Smooth muscle cell (in vitro differentiated cells): ENCODE measurements around the gene OBSCN. TPM values are rescaled to one million over a fixed set of nuclear protein-coding genes. Genes with fewer than 3 reads are reported as not detected.

Experiments used
- DNase-seq: peaks from one replicate; lab custom pipeline; 2025; ENCODE audit not compliant: unreplicated experiment; lab: John Stamatoyannopoulos, UW
- H2AFZ ChIP-seq: fragments of 200-600 bp; sonication (generic); 2 replicates; pipeline ENCODE4 v1.6.0; 2016; ENCODE audit warnings: antibody characterized with exemption, low read depth, mild to moderate bottlenecking
- H3F3A ChIP-seq: fragments of 200-600 bp; sonication (generic); 2 replicates; pipeline ENCODE4 v1.6.0; 2017; ENCODE audit warnings: antibody characterized with exemption, low read depth
- H3K27ac ChIP-seq: fragments of 200-600 bp; sonication (generic); 2 replicates; pipeline ENCODE4 v1.5.1; 2016; ENCODE audit warnings: low read depth, mild to moderate bottlenecking
- H3K27me3 ChIP-seq: fragments of 200-600 bp; sonication (generic); 2 replicates; pipeline ENCODE4 v1.6.1; 2016; ENCODE audit warnings: low read depth, mild to moderate bottlenecking
- H3K36me3 ChIP-seq: fragments of 200-600 bp; sonication (generic); 2 replicates; pipeline ENCODE4 v1.5.1; 2016; ENCODE audit warnings: low read depth
- H3K4me1 ChIP-seq: fragments of 200-600 bp; sonication (generic); 2 replicates; pipeline ENCODE4 v1.5.1; 2016; ENCODE audit warnings: low read depth
- H3K4me2 ChIP-seq: fragments of 200-600 bp; sonication (generic); 2 replicates; pipeline ENCODE4 v1.6.0; 2016; ENCODE audit warnings: mild to moderate bottlenecking
- H3K4me3 ChIP-seq: fragments of 200-600 bp; sonication (generic); 2 replicates; pipeline ENCODE4 v1.5.1; 2016; ENCODE audit warnings: mild to moderate bottlenecking
- H3K79me2 ChIP-seq: fragments of 200-600 bp; sonication (generic); 2 replicates; pipeline ENCODE4 v1.6.0; 2016; ENCODE audit warnings: low read depth, mild to moderate bottlenecking
- H3K9ac ChIP-seq: fragments of 200-600 bp; sonication (generic); 2 replicates; pipeline ENCODE4 v1.6.0; 2016; ENCODE audit warnings: low read depth
- H3K9me3 ChIP-seq: fragments of 200-600 bp; sonication (generic); replicated peaks from 2 replicates; pipeline ENCODE4 v1.5.1; 2016; ENCODE audit warnings: low read depth
- H4K20me1 ChIP-seq: fragments of 200-600 bp; sonication (generic); 2 replicates; pipeline ENCODE4 v1.6.0; 2016; ENCODE audit warnings: low read depth
- WGBS: methylation state at CpG from one replicate; pipeline ENCODE4 v1.1.7; 2016; ENCODE audit warnings: low lambda C conversion rate; 5-methylcytosine and 5-hydroxymethylcytosine counted together
- polyA plus RNA-seq: library from polyadenylated mRNA; unstranded; fragments of >200 nt; fragmentation: Nextera tagmentation; extraction: Ambion mirVana; gene quantifications from 2 replicates; pipeline ENCODE4 v1.2.1, GENCODE V29; 2016
- total RNA-seq: library from RNA; depleted of rRNA; stranded (reverse); fragments of >200 nt; gene quantifications from 2 replicates; pipeline ENCODE4 v1.2.3, GENCODE V29; 2014
- TF ChIP-seq, protein P1 (sequence below): fragments of 200-600 bp; sonication (generic); IDR thresholded peaks from 2 replicates; pipeline ENCODE4 v1.5.1; 2017; ENCODE audit warnings: borderline replicate concordance, mild to moderate bottlenecking, antibody characterized with exemption; ENCODE audit not compliant: insufficient read depth, poor library complexity, severe bottlenecking

OBSCN gene
- total and polyA plus RNA-seq, 2 experiments from 2014 or later, result 3.8 to 10.6 TPM

GRCh38 chr1:228270032-228270431 is 62.2 kb downstream of the OBSCN start:
- TF ChIP-seq, protein P1, sequence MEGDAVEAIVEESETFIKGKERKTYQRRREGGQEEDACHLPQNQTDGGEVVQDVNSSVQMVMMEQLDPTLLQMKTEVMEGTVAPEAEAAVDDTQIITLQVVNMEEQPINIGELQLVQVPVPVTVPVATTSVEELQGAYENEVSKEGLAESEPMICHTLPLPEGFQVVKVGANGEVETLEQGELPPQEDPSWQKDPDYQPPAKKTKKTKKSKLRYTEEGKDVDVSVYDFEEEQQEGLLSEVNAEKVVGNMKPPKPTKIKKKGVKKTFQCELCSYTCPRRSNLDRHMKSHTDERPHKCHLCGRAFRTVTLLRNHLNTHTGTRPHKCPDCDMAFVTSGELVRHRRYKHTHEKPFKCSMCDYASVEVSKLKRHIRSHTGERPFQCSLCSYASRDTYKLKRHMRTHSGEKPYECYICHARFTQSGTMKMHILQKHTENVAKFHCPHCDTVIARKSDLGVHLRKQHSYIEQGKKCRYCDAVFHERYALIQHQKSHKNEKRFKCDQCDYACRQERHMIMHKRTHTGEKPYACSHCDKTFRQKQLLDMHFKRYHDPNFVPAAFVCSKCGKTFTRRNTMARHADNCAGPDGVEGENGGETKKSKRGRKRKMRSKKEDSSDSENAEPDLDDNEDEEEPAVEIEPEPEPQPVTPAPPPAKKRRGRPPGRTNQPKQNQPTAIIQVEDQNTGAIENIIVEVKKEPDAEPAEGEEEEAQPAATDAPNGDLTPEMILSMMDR, result no peak
- Histone ChIP-seq H3K27ac (no peak overlapping the region), H3K4me1 (no peaks in the 10 kb centered on the region), H3F3A (no peaks in the 10 kb centered on the region), H3K9me3 (no peaks in the 10 kb centered on the region), H3K4me2 (no peak overlapping the region), H3K36me3 (no peaks in the 10 kb centered on the region), H3K27me3 (no peaks in the 10 kb centered on the region), H3K9ac (no peak overlapping the region), H2AFZ (no peak overlapping the region), H4K20me1 (no peaks in the 10 kb centered on the region), H3K4me3 (no peak overlapping the region), H3K79me2 (no peaks in the 10 kb centered on the region)
- WGBS, result 53% methylated on average over 1 of the region's 1 CpG
- no peak for DNase-seq

DNA sequence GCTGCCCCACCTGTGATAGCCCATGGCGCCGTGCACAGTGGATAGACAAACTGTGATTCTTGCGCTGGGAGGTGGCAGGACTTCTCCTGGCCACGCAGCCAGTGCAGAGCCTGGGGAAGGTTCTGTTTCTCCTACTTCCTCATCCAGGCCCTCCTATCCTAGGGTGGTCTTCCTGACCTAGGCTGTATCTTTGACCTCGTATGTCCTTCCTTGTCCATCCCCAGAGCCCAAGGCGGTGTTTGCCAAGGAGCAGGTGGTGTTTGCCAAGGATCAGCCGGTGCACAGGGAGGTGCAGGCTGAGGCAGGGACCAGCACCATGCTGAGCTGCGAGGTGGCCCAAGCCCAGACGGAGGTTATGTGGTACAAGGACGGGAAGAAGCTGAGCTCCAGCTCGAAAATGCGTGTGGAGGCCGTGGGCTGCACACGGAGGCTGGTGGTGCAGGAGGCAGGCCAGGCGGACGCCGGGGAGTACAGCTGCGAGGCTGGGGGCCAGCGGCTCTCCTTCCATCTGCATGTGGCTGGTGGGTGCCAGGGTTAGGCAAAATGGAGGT is 63.9 kb downstream of the OBSCN start:
- Histone ChIP-seq H3K79me2 (no peaks in the 10 kb centered on the region), H3K27me3 (no peaks in the 10 kb centered on the region), H3F3A (no peaks in the 10 kb centered on the region), H3K4me1 (no peaks in the 10 kb centered on the region), H3K4me2 (no peak overlapping the region), H3K9me3 (no peaks in the 10 kb centered on the region), H3K9ac (no peak overlapping the region), H3K27ac (no peak overlapping the region), H3K36me3 (no peaks in the 10 kb centered on the region), H2AFZ (no peak overlapping the region), H3K4me3 (no peak overlapping the region), H4K20me1 (no peaks in the 10 kb centered on the region)
- 97% methylated on average over 19 of the region's 19 CpGs for WGBS
- TF ChIP-seq, protein P1, result no peak
- DNase-seq, result no peak

- WGBS, result 95% methylated on average over 7 of the region's 7 CpGs
- Histone ChIP-seq H3F3A (no peaks in the 10 kb centered on the region), H3K4me3 (no peak overlapping the region)
These were observed 64.5 kb downstream of the OBSCN start for GRCh38 chr1:228272331-228272791.

More at GRCh38 chr1:228272331-228272791, 64.5 kb downstream of the OBSCN start:
- Histone ChIP-seq H3K27me3 (no peaks in the 10 kb centered on the region), H4K20me1 (no peaks in the 10 kb centered on the region), H3K9me3 (no peaks in the 10 kb centered on the region), H2AFZ (no peak overlapping the region), H3K4me2 (no peak overlapping the region), H3K9ac (no peak overlapping the region), H3K36me3 (no peaks in the 10 kb centered on the region), H3K79me2 (no peaks in the 10 kb centered on the region), H3K27ac (no peak overlapping the region), H3K4me1 (no peaks in the 10 kb centered on the region)
- TF ChIP-seq, protein P1, result no peak
- no peak for DNase-seq
